GM10266 (cell line): ENCODE results near the gene HUS1.

ENCODE experiments used
- DNase-seq: peaks from one replicate; pipeline ENCODE4 v3.0.0; 2012; ENCODE audit errors: extremely low spot score
- TF ChIP-seq, protein P1 (sequence below): IDR thresholded peaks from 2 replicates; pipeline ENCODE4 v1.5.1; 2012; ENCODE audit warnings: mild to moderate bottlenecking, low read depth; ENCODE audit not compliant: control insufficient read depth, insufficient read depth; ENCODE audit errors: missing control alignments

HUS1 gene

DNA sequence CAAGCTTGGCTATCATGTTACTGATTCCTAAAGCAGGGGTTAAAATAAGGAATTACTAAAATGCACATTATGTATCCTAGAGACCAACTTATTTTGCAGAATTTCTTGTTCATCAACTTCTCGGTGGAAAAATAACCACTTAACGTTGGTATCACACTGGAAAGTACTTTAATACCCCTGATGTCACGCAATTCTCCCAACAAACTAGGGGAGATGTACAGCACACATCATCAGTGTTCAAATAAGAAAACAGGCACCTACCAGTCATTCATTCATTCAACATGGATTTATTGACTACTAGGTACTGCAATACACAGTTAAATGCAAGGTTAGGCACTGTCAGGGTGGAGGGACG is 648 bp downstream of the HUS1 start:
- TF ChIP-seq, protein P1, sequence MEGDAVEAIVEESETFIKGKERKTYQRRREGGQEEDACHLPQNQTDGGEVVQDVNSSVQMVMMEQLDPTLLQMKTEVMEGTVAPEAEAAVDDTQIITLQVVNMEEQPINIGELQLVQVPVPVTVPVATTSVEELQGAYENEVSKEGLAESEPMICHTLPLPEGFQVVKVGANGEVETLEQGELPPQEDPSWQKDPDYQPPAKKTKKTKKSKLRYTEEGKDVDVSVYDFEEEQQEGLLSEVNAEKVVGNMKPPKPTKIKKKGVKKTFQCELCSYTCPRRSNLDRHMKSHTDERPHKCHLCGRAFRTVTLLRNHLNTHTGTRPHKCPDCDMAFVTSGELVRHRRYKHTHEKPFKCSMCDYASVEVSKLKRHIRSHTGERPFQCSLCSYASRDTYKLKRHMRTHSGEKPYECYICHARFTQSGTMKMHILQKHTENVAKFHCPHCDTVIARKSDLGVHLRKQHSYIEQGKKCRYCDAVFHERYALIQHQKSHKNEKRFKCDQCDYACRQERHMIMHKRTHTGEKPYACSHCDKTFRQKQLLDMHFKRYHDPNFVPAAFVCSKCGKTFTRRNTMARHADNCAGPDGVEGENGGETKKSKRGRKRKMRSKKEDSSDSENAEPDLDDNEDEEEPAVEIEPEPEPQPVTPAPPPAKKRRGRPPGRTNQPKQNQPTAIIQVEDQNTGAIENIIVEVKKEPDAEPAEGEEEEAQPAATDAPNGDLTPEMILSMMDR = no peak
- no peak for DNase-seq

- DNase-seq = no peak
- TF ChIP-seq, protein P1 = no peak
These were observed 5.7 kb downstream of the HUS1 start for GRCh38 chr7:47973739-47974138.

GRCh38 chr7:47970761-47971160 is 8.7 kb downstream of the HUS1 start:
- TF ChIP-seq, protein P1 = no peak
- DNase-seq = no peak

DNA sequence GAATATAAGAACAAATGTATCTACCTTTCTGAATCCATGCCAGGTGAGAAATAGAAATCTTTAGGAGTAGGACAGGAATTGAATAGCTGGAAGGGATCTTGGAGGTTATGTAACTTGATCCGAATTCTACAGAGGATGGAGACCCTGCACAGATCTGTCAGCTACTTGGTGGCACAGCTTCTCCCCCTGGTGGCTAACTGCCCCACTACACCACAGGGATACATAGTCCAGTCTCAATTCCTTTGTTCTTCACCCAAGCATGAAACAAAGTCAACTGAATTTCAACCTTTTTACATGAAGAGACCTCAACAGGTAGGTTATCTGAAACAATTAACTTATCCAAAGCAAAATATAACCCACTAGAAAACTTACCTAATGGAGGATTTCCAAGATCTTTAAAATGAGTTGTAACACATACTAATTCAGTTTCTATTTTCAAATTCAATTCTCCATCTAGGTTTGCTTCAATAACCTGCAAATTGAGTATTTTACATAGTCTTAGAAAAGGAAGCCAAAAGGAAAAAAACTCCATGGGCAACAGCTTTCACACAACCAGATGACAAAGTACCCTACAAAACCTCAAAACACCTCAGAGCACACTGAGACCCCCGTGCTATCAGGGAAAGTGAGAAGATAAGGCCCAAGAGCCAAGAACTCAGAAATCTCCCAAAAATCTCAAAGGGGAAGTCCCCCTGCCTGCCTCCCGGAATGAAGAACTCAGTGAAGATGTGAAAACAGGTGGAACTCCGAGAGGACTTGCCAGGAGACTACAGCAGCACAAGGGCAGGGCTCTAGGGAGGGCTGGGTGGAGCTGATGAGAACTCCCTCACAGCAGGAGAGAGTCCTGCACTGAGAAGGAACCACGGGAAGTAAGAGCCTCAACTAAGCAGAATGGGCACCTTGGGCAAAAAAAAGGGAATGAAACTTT is 10.3 kb downstream of the HUS1 start:
- TF ChIP-seq, protein P1 = peak; percentile 82
- DNase-seq = peak; percentile 68

- no peak for DNase-seq
- TF ChIP-seq, protein P1 = no peak
These were observed 11.7 kb downstream of the HUS1 start for GRCh38 chr7:47967708-47968107.

GRCh38 chr7:47967123-47967522 is 12.3 kb downstream of the HUS1 start:
- DNase-seq = no peak
- TF ChIP-seq, protein P1 = no peak

- no peak for DNase-seq
- TF ChIP-seq, protein P1 = no peak
These were observed 14.0 kb downstream of the HUS1 start for GRCh38 chr7:47965456-47965855.
